Inflammatory macrophage (primary cell): ENCODE results near the gene CYTH3.

Experiments
- DNase-seq, 2 donors: peaks; one replicate each; pipeline ENCODE4 v3.0.0-alpha.2; 2020 to 2022

Gene CYTH3

GRCh38 chr7:6279937-6280336 is 7.5 kb upstream of the CYTH3 start:
- DNase-seq, result no peak

DNA sequence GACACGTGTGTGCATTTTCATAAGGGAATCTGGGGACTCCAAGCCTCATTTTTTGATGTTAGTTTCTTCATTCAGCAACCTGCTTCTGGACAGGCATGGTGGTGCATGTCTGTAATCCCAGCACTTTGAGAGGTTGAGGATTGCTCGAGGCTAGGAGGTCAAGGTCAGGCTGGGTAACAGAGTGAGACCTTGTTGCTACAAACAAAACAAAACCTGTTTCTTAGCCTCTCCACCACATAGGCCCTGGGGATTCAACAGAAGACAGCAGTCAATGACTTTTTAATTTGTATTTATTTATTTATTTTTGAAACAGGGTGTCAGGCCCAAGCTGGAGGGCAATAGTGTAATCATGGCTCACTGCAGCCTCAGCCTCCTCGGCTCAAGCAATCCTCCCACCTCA is 6.9 kb upstream of the CYTH3 start:
- no peak for DNase-seq

DNA sequence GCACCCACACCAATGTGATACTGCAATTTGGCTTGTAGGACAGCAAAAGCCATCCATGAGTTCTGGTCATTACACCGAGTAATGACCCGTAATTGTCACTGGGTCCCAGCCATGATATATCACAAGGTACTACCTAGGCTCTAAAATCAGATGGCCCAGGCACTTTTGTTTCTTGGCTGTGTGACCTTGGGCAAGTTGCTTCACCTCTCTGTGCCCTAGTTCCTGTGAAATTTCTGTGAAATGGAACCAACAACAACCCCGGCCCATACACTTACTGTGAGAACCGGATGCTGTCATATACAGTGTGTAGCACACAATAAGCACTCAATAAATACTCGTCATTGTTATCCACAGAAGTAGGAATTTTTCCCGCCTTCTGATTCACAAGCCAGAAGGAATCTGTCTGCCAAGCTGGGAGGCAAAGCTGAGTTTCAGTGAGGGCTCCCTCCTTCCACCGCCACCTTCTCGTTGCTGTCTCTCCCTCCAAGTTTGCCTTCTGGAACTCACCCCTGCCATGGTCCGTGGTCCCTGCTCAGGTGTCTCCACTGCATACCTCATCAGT is 6.4 kb upstream of the CYTH3 start:
- DNase-seq, result no peak

DNA sequence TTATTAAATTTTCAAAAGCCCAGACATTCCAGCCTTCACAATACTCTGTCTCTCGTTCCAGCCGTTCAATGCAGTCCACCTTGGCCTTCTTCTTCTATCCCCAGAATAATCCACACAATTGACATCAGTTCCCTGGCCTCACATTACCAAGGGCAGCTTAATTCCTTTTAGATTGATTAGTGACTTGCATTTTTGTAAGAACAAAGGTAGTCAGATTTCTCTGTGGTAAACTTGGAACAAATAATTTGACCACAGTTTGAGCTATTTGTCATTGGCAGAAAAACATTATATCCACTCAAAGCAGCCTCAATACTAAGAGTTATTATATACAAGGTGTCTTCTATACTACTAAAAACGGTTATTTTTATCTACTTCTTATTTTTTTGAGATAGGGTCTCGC is 5.1 kb upstream of the CYTH3 start:
- no peak for DNase-seq

DNA sequence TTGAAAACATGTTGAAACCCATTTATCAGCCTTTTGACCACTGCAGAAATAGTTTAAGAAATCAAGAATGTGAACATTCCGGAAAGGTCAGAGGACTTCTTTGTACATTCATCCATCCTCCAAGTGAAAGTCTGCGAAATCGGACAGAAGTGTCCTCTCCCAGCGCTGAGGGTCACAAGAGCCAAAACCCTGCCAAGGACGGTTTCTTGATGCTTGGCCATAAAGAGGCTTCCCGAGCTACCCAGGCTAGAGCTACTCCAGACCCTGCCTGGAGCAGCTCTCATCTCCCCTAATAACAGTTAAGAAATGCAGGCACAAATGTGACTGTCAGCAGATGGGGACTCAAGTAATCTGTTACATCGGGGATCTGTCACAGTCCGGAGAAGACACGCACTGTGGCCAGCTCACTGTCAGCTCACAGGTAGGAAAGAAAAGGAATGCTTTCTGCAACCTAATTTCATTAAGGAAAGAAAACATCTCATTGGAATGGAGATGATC is 4.5 kb upstream of the CYTH3 start:
- no peak for DNase-seq

- no peak for DNase-seq
Observed at GRCh38 chr7:6274743-6275142, 2.3 kb upstream of the CYTH3 start.

DNA sequence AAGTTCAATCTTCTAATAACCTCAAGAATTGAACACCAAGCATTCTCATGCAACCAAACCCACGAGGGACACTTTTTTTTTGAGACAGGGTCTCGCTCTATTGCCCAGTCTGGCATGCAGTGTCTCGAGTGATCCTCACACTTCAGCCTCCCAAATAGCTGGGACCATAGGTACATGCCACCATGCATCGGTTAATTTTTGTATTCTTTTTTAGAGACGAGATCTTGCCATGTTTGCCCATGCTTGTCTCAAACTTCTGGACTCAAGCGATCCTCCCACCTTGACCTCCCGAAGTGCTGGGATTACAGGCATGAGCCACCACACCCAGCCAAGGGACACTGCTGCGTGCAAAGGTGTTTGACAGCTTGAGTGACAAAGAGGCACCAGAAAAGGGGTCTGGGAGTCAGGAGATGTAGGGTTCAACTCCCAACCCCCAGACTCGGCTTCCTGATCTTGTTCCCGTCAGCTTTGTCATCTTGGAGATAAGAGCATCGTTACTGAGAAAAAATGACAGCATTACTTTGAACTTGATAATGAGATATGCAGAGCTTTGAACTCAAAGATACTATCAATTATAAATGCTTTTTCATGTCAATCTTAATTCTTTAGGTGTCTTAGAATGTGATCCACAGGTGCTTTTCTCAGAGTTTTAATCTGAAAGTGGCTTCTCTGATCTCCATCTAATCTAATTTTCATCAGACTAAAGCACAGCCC is 1.6 kb upstream of the CYTH3 start:
- DNase-seq, result no peak

GRCh38 chr7:6273380-6273837 is 985 bp upstream of the CYTH3 start:
- no peak for DNase-seq

- peak in 1 of 2 donors; percentile 6 for DNase-seq
Observed at GRCh38 chr7:6271694-6272440, 557 bp downstream of the CYTH3 start.

- DNase-seq, result peak; percentile 51 to 56
Observed at GRCh38 chr7:6271060-6271658, 1.3 kb downstream of the CYTH3 start.

DNA sequence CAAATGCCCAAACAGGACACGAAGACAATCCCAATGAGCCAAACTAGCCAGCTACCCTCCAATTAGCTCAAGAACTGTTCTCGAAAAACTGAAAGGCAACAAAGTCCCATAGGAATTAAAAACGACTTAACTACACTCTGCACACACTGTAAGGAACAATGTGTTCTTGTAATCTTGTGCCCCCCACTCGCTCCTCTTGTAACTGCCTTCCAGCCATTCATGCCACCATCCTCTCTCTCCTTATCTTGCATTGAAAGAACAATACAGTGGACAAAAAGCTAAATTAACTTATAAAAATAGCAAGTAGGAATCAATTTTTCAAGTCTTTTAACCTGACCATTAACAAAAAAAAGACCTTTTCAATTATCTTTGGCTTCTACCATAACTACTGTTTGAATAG is 2.9 kb downstream of the CYTH3 start:
- no peak for DNase-seq

GRCh38 chr7:6268907-6269306 is 3.5 kb downstream of the CYTH3 start:
- no peak for DNase-seq

GRCh38 chr7:6268023-6268900 is 4.2 kb downstream of the CYTH3 start:
- DNase-seq, result no peak

DNA sequence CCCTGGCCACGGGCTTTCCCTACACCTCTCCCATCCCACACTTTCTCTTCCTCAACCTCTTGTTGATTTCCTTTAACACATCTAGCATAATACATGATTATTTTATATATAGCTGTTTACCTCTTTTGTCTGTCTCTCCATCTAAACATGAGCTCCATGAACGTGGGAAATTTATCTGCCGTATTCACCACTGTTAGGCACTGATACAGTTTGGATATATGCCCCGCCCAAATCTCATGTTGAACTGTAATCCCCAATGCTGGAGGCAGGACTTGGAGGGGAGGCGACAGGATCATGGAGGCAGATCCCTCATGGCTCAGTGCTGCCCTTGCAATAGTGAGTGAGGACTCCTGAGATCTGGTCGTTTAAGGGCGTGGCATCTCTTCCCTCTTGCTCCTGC is 5.7 kb downstream of the CYTH3 start:
- no peak for DNase-seq

DNA sequence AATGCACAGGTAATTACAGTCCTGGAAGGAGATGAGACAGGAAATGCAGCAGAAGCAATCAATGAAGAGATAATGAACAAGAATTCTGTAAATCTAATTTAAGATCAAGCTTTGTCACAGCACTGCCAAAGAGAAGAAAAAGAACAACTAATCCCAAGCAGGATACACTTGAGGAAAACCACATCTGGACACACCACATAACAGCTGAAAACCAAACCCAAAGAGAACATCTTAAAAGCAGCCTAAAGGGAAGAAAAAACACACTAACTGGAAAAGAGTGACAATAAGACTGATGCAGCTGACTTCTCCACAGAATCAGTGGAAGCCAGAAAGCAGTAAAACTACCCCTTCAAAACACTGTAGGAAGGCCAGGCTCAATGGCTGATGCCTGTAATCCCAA is 10.2 kb downstream of the CYTH3 start:
- no peak for DNase-seq

DNA sequence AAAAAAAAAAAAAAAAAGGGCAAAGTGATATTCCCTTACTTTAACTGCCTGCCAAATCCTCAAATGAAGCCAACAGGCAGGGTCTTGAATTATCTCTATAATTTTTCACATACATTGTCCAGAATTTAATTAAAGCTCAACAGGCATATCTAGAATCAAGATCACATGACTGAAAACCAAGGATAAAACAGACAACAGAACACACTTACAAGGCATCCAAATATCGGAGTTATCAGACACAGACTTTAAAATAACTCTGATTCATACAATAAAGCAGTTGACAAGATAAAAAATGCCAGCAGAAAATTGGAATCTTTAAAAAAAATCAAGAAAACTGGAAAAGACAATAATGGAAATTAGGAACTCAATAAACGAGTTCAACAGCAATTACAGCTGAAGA is 10.7 kb downstream of the CYTH3 start:
- DNase-seq, result no peak

GRCh38 chr7:6260291-6261187 is 11.9 kb downstream of the CYTH3 start:
- DNase-seq, result no peak

DNA sequence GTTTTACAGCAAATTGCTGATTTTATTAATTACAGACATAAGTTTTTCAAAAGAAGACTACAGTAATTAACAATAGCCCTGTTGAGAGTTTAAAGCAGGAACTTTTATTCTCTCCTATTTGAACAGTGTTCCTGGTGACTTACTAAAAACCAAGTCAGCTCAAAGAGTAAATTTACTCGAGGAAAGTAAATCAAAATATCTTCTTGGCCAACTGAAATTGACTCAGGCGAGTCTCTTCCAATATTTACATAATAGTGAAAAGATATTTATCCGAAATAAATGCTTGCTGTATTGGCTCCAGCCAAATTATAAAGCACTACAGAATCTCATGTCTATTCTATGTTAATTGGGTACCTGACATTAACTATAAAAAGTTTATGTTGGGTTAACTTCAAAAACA is 13.2 kb downstream of the CYTH3 start:
- DNase-seq, result no peak

GRCh38 chr7:6258440-6259182 is 13.8 kb downstream of the CYTH3 start:
- no peak for DNase-seq

DNA sequence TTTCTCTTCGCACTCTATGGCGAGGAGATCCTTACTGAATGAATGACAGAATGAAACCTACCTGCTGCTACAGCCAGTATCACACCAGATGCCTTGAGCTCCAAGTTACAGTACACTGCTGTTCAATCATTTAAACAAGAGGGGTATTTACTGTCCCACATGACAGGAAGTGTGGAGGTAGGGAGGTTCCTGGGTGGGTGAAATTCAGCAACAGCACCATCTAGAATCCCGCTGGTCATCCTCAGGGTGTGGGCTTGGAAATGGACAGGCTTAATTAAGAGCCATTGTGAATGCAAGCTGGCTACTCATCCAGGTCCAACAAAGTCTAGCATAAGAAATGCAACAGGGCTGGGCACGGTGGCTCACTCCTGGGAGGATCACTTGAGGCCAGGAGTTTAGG is 14.7 kb downstream of the CYTH3 start:
- no peak for DNase-seq
